Nucleus accumbens (tissue), 56 donors: ENCODE results near the gene TRAF5.
"Not testable (repeated sequence)": the region's sequence is repeated elsewhere in the genome, so short reads cannot be mapped to it uniquely, and the experiment has no call there.

ENCODE experiments used
- DNase-seq, 56 donors: peaks; one replicate each; lab custom pipeline; 2025; lab: John Stamatoyannopoulos, UW

Gene TRAF5, protein sequence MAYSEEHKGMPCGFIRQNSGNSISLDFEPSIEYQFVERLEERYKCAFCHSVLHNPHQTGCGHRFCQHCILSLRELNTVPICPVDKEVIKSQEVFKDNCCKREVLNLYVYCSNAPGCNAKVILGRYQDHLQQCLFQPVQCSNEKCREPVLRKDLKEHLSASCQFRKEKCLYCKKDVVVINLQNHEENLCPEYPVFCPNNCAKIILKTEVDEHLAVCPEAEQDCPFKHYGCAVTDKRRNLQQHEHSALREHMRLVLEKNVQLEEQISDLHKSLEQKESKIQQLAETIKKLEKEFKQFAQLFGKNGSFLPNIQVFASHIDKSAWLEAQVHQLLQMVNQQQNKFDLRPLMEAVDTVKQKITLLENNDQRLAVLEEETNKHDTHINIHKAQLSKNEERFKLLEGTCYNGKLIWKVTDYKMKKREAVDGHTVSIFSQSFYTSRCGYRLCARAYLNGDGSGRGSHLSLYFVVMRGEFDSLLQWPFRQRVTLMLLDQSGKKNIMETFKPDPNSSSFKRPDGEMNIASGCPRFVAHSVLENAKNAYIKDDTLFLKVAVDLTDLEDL

DNA sequence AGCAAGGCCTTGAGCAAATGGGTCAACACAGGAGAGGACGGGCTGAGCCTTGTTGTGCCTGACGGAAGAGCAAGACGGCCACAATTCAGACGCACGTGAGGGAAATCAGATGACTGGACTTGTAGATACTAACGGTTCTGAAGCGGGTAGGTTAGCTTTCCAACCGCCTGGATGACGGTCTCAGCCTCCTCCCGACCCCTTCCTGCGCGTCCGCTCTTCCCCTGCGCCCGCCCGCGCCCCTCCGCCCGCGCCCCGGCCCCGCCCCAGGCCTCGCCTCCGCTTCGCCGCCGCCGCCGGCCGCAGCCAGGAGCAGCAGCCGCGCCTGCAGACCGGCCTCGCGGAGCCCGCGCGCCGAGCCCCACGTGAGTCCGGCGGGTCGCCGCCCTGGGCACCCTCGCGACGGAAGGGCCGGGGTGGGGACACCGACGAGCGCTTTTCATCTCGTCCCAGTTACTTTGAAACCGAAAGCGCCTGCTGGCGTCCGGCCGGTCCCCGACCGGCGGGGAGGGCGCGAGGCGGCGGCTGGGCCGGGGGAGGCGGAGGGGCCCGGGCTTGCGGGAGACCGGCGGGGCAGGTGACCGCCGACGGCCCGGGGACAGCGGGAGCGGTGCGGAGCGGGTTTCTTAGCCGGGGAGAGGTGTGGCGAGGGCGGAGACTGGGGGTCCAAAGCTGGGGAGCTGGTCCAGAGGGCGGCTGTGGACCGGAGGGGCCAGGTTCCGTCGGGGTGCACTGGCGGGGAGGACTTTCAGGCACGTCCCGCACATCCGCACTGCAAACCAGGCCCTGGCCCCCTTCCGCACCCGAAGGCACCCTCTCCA is at the start of gene TRAF5:
TRAF5 (plus strand) TSS at position 306 of the 818 bp plus-strand sequence. CDS start 26,407 bp downstream, outside the sequence.
- DNase-seq: peak in 4 of 56 donors; percentile 13 to 42 (median 34)

DNA sequence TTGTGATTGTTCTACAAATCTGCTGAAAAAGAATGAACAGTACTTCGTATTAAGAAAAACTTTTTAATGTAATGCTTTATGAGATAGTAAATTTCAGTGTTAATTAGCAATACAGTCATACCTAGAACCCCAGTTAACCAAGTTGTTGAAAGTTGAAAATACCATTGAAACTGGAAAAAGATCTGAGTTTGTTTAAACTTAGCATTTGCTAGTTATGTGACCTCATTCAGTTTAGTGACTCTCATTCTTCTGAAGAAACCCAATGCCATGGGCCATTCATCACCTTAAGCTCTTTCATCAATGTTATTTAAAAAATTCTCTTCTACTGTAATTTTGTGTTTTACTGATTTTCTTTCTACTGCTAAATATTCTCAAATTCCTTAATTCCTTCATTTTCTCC is 47.3 kb upstream of the TRAF5 start:
- DNase-seq: no peak

DNA sequence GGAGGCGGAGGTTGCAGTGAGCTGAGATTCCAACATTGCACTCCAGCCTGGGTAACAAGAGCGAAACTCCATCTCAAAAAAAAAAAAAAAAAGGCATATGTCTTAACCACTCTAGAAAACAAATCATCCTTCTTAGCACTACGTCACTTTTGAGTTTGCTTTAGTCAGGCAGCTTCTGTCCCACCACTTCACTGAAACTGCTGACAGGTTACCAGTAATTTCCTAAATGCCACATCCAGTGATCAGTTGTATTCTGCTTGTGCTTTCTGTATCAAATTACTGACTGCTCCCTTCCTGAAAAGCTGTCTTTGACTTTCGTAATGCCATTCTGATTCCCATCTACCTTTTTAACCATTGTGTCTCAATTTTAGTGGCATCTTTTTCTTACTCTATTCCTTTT is 45.7 kb upstream of the TRAF5 start:
- DNase-seq: no peak

DNA sequence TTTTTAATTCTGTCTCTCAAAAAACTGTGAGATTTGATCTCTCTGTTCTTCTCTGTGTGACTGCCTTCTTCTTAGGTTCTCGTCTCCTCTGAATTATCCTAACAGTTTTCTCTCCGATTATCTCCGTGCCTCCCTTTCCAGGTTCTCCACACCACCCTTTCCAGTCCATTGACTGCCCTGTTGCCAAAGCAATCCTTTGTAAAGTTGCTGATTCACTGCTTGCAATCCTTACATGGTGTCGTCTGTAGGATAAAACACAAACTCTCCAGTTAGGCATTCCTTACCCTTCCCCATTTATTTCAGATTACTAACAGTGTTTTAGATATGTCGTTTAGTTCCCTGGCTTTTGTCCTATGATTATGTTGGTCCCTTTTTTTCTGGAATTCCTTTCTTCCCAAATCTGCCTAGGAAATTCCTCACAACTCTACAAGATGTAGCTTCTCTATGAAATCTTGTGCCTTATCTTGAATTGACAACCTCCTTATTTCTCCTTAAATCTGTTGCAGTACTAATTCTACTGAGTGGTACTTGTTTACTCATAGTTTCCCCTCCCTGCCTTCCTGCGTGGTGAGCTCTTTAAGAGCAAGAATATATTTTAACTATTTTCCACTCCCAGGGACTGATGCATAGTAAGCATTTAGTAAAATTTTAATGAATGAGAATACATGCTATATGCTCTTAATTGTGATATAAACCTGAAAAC is 45.2 kb upstream of the TRAF5 start:
- no peak for DNase-seq

DNA sequence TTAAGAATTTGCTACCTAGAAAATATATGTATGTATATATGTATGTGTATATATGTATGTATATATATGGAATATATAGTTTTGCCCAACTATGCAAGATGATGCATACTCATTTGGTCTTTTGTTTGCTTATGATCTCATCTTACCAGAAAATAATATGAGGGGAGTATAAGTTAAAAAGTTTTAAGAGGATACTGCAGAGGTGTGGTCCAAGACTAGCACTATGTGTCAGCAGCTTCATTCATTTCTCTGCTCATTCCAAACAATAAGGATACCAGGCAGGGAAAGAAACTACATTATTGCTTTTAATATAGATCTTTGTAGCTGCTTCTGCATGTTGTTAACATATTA is 44.6 kb upstream of the TRAF5 start:
- no peak for DNase-seq

DNA sequence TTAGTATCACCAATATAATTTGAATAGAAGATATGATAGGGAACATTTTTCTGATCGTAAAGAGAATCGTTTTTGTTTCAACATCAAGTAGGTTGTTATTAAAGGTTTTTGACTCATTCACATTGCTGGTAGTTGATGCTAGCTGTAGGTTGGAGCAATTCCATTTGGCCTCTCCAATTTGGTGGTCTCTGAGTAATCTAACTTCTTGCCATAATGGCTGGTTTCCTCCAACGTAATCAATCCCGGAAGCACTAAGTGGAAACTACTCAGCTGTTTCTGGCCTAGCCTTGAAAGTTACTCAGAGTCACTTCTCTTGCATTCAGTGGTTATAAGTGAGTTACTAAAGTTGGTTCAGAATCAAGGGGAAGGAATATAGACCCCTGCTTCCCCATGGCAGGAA is 41.4 kb upstream of the TRAF5 start:
- no peak for DNase-seq

DNA sequence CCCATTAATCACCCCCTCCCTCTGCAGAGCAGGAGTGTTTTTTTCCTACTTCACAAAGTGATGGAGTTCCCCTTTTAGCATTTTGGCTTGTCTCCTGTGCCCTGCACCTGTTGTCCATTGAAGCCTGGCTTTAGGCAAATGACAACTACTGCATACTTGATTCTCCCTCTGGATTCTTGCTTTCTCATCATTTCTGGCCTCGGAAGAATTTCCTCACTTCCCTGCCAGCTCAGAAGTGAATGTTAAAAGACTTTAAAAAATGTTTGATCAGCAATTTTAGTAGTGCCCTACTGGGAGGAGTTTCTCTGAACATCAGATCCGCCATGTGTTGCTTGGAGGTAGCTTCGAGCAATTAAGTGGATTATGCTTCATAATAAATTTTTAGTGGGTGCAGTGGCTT is 39.4 kb upstream of the TRAF5 start:
- DNase-seq: no peak

DNA sequence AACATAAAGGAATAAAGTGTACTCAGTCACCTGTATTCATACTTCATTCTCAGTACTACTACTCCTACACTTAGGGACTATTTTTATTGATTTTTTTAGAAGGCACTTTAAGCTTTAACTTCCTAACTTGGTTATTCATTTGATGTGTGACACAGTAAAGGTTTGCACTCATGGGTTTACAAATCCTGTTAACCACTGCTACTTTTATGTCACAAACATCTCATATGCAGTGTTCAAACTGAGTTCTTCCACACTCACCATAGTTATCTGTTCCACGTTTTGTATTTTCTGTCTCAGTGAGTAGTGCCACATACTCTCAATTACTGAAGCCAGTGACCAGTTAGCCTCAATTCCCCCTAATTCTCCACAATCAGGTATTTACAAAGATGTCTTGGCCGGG is 34.2 kb upstream of the TRAF5 start:
- no peak for DNase-seq

DNA sequence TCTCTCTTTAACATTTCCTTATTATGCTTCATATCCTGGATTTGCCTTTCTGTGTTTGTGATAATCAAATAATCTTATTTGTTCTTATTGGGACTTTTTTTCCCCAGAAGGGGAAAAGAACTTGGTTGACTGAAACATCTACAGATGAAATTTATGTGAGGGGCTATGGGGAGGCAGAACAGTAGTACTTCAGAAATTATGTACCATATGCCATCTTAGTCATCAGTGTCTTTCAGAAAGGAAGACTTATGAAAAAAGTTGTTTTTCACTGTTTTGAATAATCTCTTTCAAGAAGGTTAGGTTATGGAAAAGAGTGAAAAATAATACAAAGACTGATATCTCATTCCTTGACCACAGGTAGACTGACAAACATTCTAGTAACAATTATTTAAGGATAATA is 30.2 kb upstream of the TRAF5 start:
- DNase-seq: no peak

DNA sequence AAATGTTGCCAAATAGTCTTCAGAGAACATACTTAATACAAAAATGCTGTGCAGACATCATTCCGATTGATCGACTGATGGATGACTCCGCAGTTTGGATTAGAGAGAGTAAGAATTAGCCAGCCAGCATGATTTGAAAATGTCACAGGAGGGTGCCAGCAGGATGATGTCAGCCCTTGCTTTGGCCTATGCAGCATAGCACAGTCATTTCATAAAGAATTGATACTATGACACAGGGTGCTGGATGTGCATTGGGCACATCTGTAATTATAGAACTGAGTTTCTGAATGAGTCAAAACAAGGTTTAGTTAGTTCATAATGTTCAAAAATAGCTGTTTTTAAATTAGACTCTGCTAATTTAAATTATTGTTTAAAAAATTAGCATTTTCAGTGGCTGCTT is 21.6 kb upstream of the TRAF5 start:
- peak in 4 of 56 donors; percentile 16 to 37 (median 24) for DNase-seq

DNA sequence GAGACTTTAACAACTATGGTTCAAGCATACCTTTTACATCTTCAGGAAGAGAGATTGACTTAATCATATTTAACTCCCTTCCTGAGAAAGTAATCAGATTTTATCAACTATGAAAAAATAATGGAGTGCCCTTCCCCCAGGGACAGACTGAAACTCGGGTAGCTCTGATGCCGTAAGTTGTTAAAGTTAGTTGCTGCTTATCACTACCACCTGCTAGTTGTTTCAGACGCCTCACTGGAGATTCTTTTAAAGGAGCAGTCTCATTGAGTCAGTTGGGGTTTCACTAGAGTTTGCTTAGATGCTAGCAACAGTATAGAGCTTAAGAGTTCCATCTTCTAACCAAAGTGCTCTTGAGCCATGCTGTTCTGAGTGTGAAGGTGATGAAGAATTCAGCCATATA is 17.0 kb upstream of the TRAF5 start:
- no peak for DNase-seq

DNA sequence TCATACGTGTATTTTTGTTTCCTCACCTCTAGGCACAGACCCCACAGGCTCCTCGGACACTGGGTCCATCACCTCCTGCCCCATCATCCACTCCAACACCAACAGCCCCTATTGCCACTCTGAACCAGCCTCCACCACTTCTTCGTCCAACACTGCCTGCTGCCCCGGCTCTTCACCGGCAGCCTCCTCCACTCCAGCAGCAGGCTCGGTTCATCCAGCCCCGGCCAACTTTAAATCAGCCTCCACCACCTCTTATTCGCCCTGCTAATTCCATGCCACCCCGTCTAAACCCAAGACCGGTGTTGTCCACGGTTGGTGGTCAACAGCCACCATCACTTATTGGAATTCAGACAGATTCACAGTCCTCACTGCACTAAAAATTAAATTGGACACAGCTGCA is 13.2 kb upstream of the TRAF5 start:
- no peak for DNase-seq

DNA sequence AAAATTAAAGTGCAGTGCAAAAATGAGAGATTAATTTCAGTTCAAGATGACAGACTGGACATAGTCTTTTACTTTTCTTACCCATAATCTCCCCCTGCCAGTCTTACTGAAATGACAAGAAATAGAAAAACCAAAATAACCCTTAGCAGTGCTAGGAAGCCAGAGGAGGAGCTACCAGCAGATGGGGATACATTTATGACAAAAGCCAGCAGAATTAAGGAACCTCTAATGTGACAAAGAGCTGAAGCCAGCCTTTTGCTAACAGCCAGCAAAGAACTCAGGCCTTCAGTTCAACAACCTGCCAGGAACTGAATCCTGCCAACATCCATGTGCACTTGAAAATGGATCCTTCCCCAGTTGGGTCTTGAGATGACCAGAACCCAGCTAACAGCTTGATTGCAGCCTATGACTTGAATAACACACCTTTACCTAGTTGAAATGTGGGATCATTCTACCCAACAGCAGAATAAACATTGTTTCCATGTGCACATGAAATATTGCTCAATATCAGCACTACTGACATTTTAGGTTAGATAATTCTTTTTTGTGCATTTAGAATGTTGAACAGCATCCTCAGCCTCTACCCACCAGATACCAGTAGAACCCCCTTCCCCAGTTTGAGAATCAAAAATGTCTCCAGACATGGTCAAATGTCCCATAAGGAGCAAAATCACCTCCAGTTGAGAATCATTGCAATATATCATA is 7.9 kb upstream of the TRAF5 start:
- DNase-seq: no peak

DNA sequence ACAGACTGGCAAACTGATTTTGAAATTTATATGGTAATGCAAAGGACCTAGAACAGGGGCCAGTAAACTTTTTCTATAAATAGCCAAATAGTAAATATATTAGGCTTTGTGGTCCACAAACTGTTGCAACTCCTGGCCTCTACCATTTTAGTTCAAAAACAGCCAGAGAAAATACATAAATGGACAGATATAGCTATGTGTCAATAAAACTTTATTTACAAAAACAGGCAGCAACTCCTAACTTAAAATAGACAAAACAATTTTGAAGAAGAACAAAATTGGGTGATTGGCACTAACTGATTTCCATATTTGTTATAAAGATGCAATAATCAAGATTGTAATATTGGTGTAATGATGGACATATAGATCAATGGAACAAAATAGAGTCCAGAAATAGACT is 6.7 kb upstream of the TRAF5 start:
- no peak for DNase-seq

DNA sequence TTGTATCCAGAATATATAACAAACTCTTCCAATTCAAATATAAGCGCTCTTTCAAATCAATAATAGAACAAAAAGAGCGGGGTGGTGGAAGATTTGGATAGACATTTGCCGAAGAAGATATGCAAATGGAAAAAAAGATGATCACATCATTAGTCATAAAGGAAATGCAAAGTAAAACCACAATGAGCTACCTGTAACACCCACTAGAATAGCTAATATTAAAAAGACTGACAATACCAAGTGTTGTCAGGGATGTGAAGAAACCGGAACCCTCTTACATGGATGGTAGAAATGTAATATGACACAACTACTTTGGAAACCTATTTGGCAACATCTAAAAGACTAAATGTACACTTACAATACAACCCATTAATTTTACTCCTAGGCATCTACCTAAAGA is 5.7 kb upstream of the TRAF5 start:
- no peak for DNase-seq

DNA sequence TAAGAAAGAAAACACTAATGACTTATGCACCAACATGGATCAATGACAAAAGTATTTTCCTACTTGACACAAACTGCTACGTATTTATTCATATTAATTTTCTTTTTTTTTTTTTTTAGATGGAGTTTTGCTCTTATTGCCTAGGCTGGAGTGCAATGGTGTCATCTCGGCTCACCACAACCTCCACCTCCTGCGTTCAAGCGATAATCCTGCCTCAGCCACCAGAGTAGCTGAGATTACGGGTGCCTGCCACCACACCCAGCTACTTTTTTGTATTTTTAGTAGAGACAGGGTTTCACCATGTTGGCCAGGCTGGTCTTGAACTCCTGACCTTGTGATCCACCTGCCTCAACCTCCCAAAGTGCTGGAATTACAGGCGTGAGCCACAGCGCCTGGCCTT is 5.0 kb upstream of the TRAF5 start:
- DNase-seq: not testable (repeated sequence)

DNA sequence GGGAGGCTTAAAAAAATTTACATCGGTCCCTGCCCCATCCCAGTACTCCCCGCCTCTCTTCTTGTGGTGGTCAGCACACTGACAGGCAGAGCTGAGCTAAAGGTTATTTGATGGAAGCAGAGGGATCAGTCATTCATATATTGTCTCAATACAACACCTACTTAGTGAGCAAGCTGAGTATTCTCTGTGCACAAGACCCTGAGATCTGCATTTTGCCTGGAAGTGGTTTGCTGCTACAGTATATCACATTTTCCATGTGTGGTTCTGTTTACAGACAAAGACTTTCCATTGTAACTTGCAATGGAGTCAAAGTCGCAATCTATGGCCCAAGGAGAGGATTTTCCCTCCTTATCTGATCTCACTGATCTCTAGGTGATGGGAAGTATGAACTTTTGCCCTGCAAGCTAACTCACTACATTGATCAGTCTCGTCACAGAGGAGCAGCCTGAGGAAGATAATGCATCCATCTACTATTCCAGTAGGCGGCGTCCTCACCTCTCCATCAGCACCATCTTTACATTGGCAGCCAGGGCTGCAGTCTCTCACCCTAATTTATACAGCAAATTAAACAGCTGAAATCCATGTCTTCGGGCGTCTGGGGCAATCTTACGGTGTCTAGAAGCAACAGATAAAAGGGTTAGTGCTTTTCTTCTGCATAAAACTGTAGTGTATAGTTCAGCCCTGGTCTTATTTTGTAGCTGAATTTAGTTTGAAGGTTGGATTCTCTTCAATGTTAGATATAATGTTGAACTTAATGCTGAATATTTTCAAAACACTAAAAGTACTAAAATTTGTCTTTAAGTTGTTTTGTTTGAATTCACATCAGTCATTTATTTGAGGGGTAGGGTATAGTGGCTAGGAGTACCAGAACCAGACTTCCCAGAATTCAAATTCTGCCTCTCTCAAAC is 3.2 kb upstream of the TRAF5 start:
- DNase-seq: peak in 10 of 56 donors; percentile 9 to 63 (median 26)

DNA sequence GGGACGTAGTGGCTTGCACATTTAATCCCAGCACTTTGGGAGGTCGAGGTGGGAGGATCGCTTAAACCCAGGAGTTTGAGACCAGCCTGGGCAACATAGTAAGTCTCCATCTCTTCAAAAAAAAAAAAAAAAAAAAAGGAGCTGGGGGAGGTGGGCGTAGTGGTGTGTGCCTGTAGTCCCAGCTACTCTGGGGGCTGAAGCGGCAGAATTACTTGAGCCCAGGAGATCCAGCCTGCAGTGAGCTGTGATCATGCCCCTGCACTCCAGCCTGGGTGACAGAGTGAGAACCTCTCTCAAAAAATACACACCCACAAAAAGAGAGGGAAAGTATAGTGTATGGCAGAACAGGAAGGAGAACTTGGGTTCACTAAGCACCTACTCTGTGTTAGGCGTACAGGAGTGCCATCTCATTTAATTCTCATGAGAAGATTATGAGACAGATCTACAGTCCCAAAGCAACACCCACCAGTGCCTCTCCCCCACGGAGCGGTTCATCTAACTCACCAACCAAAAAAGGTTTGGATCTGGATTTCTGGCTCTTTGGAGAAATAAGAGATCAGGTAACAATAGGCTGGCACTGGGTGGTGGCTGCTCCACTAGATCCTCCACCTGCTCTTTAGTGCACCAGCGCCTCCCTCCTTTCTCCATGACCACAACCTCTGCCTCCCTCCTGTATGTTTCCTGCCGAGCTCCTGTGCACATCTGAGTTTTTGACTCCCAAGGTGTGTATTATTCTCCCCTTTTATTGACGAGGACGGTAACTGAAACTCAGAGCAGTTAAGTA is 1.4 kb upstream of the TRAF5 start:
- no peak for DNase-seq

DNA sequence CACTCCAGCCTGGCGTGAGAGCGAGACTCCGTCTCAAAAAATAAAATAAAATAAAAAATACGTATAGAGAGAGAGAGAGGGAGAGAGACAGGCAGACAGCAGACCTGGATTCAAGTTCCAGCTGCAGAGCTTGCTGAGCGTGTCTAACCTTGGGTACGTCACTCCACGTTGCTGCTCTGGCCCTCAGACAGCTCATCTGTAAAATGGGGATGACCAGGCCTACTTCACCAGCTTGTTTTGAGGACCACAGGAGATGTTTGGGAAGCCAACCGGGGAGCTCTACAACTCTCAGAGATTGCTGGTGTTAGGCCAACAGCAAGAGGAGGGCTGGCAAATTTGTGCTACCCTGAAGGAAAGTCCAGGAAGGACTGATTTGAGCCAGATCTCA is 499 bp upstream of the TRAF5 start:
- DNase-seq: no peak
